ENCODE measurements around the gene DDIT4L. TPM values are rescaled to one million over a fixed set of nuclear protein-coding genes. Genes with fewer than 3 reads are reported as not detected.
"Not testable (repeated sequence)": the region's sequence is repeated elsewhere in the genome, so short reads cannot be mapped to it uniquely, and the experiment has no call there.

DDIT4L gene
- total RNA-seq, 4 donors from 2014 or later: 0.39 to 4.7 (median 1.6) TPM

DNA sequence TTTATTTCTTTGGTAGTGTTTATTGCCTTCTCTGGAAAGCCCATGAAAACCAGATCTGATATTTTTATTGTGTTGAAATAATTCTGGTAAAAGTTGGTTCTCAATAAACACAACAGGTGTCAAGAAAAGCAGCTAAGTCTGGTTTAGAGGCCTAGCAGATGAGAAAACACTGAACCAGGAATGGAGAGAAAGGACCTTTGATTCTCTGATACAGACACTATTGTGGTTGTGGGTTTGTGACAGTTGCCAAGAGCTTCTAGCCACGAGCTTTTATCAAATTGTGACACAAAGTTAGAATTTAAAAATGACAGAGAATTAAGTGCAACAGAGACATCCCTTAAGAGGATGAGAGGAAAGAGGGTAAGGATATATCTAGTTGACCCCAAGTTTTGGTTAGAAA, 42.6 kb downstream of the DDIT4L start:
- DNase-seq (ENCODE audit: low spot score in 2 of 2): no peak
- Histone ChIP-seq H3K27me3 (no peaks in the 10 kb centered on the region), H3K4me3 (no peak overlapping the region), H3K36me3 (no peaks in the 10 kb centered on the region), H3K27ac (no peak overlapping the region), H3K9me3 (no peaks in the 10 kb centered on the region), H3K4me1 (no peaks in the 10 kb centered on the region)
- TF ChIP-seq POLR2AphosphoS5 (IDR thresholded peaks at IDR 0.05) (no peak), EP300 (IDR thresholded peaks at IDR 0.05) (no peak), POLR2A (IDR thresholded peaks at IDR 0.05) (no peak)
- TF ChIP-seq, protein P1, sequence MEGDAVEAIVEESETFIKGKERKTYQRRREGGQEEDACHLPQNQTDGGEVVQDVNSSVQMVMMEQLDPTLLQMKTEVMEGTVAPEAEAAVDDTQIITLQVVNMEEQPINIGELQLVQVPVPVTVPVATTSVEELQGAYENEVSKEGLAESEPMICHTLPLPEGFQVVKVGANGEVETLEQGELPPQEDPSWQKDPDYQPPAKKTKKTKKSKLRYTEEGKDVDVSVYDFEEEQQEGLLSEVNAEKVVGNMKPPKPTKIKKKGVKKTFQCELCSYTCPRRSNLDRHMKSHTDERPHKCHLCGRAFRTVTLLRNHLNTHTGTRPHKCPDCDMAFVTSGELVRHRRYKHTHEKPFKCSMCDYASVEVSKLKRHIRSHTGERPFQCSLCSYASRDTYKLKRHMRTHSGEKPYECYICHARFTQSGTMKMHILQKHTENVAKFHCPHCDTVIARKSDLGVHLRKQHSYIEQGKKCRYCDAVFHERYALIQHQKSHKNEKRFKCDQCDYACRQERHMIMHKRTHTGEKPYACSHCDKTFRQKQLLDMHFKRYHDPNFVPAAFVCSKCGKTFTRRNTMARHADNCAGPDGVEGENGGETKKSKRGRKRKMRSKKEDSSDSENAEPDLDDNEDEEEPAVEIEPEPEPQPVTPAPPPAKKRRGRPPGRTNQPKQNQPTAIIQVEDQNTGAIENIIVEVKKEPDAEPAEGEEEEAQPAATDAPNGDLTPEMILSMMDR (IDR thresholded peaks at IDR 0.05): no peak
- WGBS: 50% methylated on average over 1 of the region's 1 CpG

DNA sequence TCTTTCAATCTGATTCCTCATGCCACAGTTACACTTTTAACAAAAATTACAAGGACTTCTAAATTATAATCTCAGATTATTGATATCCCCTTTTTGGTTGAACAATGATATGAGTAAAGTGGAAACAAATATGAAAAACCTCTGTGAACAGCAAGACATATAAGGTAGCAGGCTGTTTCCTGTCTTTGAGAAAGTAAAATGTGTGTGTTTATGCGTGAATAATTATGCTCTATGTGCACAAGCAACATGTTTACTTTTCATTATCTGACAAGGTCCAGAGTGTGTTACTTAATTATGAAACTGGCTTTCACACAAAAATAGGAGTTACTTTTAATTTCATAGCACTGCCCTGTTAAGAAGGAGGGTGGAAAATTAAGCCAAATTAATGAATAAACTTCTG, 43.1 kb downstream of the DDIT4L start:
- H3K4me1 ChIP-seq: no peaks in the 10 kb centered on the region
- no peaks in the 10 kb centered on the region for H3K36me3 ChIP-seq
- H3K27me3 ChIP-seq: no peaks in the 10 kb centered on the region
- TF ChIP-seq POLR2A (IDR thresholded peaks at IDR 0.05): no peak
- H3K27ac ChIP-seq: no peak overlapping the region
- H3K9me3 ChIP-seq: no peaks in the 10 kb centered on the region
- no peak overlapping the region for H3K4me3 ChIP-seq
- WGBS: 59% methylated on average over 1 of the region's 1 CpG
- DNase-seq (ENCODE audit: low spot score in 2 of 2): no peak

DNA sequence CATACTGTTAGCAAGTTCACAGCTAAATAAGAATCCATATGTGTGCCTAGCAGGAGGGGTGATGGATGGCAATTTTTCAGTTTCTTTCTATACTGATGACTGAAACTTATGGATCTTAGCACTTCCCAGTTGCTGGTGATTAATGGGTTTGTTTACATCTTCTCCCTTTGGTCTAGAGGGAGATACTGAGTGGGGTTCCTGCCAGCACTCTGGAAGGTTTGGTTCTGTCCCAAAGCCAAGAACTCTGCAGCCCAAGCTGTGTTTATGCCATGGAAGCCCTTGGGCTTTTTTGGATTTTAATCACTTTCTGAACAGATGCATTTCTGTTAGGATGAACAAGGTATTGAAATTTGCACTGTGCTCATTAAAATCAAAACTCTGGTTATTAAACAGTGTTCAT, 43.5 kb downstream of the DDIT4L start:
- DNase-seq (ENCODE audit: low spot score in 2 of 2): no peak
- TF ChIP-seq POLR2A (IDR thresholded peaks at IDR 0.05): no peak
- no peak for TF ChIP-seq EP300 (IDR thresholded peaks at IDR 0.05)
- TF ChIP-seq POLR2AphosphoS5 (IDR thresholded peaks at IDR 0.05): no peak
- TF ChIP-seq, protein P1 (IDR thresholded peaks at IDR 0.05): no peak
- H3K36me3 ChIP-seq: no peaks in the 10 kb centered on the region
- H3K27ac ChIP-seq: no peak overlapping the region
- H3K9me3 ChIP-seq: no peaks in the 10 kb centered on the region
- H3K4me1 ChIP-seq: no peaks in the 10 kb centered on the region
- H3K27me3 ChIP-seq: no peaks in the 10 kb centered on the region
- H3K4me3 ChIP-seq: no peak overlapping the region

DNA sequence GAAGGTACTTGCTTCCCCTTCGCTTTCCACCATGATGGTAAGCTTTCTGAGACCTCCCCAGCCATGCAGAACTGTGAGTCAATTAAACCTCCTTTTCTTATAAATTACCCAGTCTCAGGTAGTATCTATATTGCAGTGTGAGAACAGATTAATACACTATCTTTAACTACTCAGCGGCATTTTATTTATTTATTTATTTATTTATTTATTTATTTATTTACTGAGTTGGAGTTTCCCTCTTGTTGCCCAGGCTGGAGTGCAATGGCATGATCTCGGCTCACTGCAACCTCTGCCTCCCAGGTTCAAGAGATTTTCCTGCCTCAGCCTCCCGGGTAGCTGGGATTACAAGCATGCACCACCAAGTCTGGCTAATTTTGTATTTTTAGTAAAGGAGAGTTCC, 52.9 kb downstream of the DDIT4L start:
- H3K4me3 ChIP-seq: not testable (repeated sequence)

More for the DNA sequence above, 52.9 kb downstream of the DDIT4L start:
- not testable (repeated sequence) for H3K27me3 ChIP-seq; DNase-seq (ENCODE audit: low spot score in 2 of 2); H3K27ac ChIP-seq; H3K4me1 ChIP-seq; H3K9me3 ChIP-seq; H3K36me3 ChIP-seq
- 95% methylated on average over 4 of the region's 4 CpGs for WGBS

Other genes starting within 250 kb of the DDIT4L start
- gene DNAJB14, start 243.8 kb downstream of the DDIT4L start, total RNA-seq: 10 to 100 TPM; 19.4 to 30.9 (median 19.8) TPM
- 100 to 1,000 TPM in 3 of 4 donors, 10 to 100 TPM in 1; 95.3 to 132 (median 113) TPM for gene H2AZ1, start 240.2 kb downstream of the DDIT4L start, total RNA-seq